A673 (cell line): Measurements from ENCODE around the gene RARRES2. TPM values are rescaled to one million over a fixed set of nuclear protein-coding genes. Genes with fewer than 3 reads are reported as not detected.

Experiments
- BruUV-seq: library from RNA; stranded (reverse); fragments of 400-500 nt; replicated peaks from 2 replicates; lab custom pipeline; 2021; lab: Mats Ljungman, UMichigan
- CTCF ChIA-PET: fragments of 300-600 bp; sonication (Branson Sonifier 250); formaldehyde crosslinking; loops from one replicate; lab custom pipeline; 2022; ENCODE audit warnings: antibody characterized with exemption; lab: Charles Lee
- POLR2A ChIA-PET: fragments of 300-600 bp; sonication (Branson Sonifier 250); formaldehyde crosslinking; loops from one replicate; lab custom pipeline; 2022; ENCODE audit warnings: antibody characterized with exemption; ENCODE audit not compliant: low non-redundant PET; lab: Charles Lee
- DNase-seq: peaks from one replicate; pipeline ENCODE4 v3.0.0-alpha.2; 2015; ENCODE audit warnings: low spot score
- H3K27ac ChIP-seq: fragments of 200-600 bp; sonication (generic); 2 replicates; pipeline ENCODE4 v1.5.1; 2016; ENCODE audit warnings: mixed run types, low read depth, mild to moderate bottlenecking, mixed read lengths, antibody characterized with exemption, low read length; ENCODE audit not compliant: poor library complexity, severe bottlenecking
- H3K27me3 ChIP-seq: fragments of 200-600 bp; sonication (generic); replicated peaks from 2 replicates; pipeline ENCODE4 v1.6.1; 2017; ENCODE audit warnings: mixed run types, low read depth, mild to moderate bottlenecking, mixed read lengths, antibody characterized with exemption, low read length; ENCODE audit not compliant: insufficient read depth, poor library complexity
- H3K36me3 ChIP-seq: fragments of 200-600 bp; sonication (generic); 2 replicates; pipeline ENCODE4 v1.6.1; 2016; ENCODE audit warnings: mixed run types, mild to moderate bottlenecking, mixed read lengths, antibody characterized with exemption, low read length; ENCODE audit not compliant: insufficient read depth, poor library complexity, severe bottlenecking
- H3K4me1 ChIP-seq: fragments of 200-600 bp; sonication (generic); 2 replicates; pipeline ENCODE4 v1.6.1; 2017; ENCODE audit warnings: mixed run types, mild to moderate bottlenecking, mixed read lengths, antibody characterized with exemption, low read length; ENCODE audit not compliant: insufficient read depth, poor library complexity, severe bottlenecking
- H3K4me3 ChIP-seq: fragments of 200-600 bp; sonication (generic); 2 replicates; pipeline ENCODE4 v1.5.1; 2016; ENCODE audit warnings: low read depth, mixed run types, mild to moderate bottlenecking, mixed read lengths, low read length; ENCODE audit not compliant: poor library complexity, severe bottlenecking
- H3K9me3 ChIP-seq: fragments of 200-600 bp; sonication (generic); 2 replicates; pipeline ENCODE4 v1.6.1; 2016; ENCODE audit warnings: mixed run types, low read depth, mild to moderate bottlenecking, mixed read lengths, antibody characterized with exemption, low read length; ENCODE audit not compliant: poor library complexity, severe bottlenecking
- EZH2 ChIP-seq: fragments of 200-600 bp; sonication (generic); IDR thresholded peaks from 2 replicates; pipeline ENCODE4 v1.6.1; 2017; ENCODE audit warnings: borderline replicate concordance, low read depth, mild to moderate bottlenecking, mixed read lengths, antibody characterized with exemption, low read length; ENCODE audit not compliant: poor library complexity, severe bottlenecking
- intact Hi-C: fragments of 100-400 bp; cut with micrococcal nuclease; formaldehyde crosslinking; loops from one replicate; pipeline ENCODE4 v1.10.0; 2022; ENCODE audit not compliant: unreplicated experiment
- total RNA-seq: library from RNA; stranded (reverse); gene quantifications from 2 replicates; pipeline ENCODE4 v1.2.3, GENCODE V29; 2021
- TF ChIP-seq, protein P1 (sequence below): fragments of 300-800, 200-600 bp; sonication (generic); conservative IDR thresholded peaks from 2 replicates; pipeline ENCODE4 v1.5.1; 2017; ENCODE audit warnings: low read depth, mild to moderate bottlenecking, antibody characterized with exemption, low read length, moderate library complexity, mixed read lengths

The RARRES2 gene
- total RNA-seq, 1 experiment from 2014 or later = not detected

DNA sequence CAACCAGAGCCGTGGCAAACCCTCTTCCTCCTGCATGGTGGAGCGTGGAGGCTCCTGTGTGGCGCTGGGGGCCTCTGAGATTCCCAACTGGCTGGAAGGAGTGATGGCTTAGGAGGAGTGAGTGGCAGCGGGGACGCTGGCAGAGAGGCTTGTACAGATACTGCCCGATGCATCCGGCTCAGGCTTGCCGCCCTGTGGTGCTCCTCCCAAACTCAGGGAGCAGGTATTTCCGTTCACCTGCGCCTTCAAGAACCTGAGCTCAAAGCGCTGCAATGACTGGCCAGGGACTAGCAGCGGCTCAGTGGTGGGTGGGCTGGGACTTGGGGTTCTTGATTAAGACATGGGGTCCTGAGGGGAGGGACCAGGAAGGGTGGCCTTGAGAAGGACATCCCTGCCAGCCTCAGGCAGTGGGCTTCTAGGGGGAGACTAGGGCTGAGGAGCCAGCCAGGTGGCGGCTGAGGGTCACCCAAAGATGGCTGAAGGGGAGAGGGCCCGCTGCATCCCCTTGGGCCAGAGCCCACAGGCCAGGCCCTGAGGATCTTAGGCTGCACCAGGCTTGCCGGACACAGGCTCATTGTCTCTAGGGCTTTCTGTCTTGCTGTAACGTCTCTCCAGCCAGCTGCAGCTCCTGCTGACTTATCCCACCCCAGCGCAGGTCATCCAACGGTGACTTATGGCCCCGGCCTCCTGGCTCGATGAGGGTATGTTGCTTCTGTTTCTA is 40.9 kb upstream of the RARRES2 start:
- CTCF ChIA-PET = no interaction called here
- peaks cover 18% of the 10 kb centered on the region for H3K4me1 ChIP-seq

DNA sequence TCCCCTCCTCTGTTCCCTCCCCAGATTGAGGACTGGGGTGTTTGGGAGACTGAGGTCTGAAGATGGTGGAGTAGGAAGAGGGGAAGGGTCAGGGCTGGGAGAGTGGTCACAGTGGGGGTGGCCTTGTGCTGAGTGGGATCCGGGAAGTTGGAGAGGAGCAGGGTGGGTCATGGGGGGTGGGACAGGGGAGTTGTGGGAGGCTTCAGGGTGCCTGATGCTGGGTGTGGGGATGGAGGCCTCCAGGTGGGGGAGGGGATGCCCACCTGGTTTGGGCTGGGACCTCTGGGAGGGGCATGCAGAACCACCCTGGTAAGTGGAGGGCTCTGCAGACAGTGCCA is 40.3 kb upstream of the RARRES2 start:
- intact Hi-C loops = no loop called here
- ChIA-PET CTCF (no interaction called here), POLR2A (no interaction called here)
- Histone ChIP-seq H3K27me3 (no peaks in the 10 kb centered on the region), H3K4me3 (no peak overlapping the region), H3K9me3 (no peaks in the 10 kb centered on the region), H3K36me3 (peaks cover 6% of the 10 kb centered on the region), H3K27ac (no peak overlapping the region), H3K4me1 (peaks cover 18% of the 10 kb centered on the region)
- no peak for TF ChIP-seq EZH2
- TF ChIP-seq, protein P1, sequence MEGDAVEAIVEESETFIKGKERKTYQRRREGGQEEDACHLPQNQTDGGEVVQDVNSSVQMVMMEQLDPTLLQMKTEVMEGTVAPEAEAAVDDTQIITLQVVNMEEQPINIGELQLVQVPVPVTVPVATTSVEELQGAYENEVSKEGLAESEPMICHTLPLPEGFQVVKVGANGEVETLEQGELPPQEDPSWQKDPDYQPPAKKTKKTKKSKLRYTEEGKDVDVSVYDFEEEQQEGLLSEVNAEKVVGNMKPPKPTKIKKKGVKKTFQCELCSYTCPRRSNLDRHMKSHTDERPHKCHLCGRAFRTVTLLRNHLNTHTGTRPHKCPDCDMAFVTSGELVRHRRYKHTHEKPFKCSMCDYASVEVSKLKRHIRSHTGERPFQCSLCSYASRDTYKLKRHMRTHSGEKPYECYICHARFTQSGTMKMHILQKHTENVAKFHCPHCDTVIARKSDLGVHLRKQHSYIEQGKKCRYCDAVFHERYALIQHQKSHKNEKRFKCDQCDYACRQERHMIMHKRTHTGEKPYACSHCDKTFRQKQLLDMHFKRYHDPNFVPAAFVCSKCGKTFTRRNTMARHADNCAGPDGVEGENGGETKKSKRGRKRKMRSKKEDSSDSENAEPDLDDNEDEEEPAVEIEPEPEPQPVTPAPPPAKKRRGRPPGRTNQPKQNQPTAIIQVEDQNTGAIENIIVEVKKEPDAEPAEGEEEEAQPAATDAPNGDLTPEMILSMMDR = no peak
- BruUV-seq = no TSS peak
- DNase-seq = no peak

More for the DNA sequence above, 40.9 kb upstream of the RARRES2 start:
- Histone ChIP-seq H3K27ac (no peak overlapping the region), H3K36me3 (peaks cover 6% of the 10 kb centered on the region), H3K4me3 (no peak overlapping the region), H3K9me3 (no peaks in the 10 kb centered on the region), H3K27me3 (no peaks in the 10 kb centered on the region)
- DNase-seq = no peak
- POLR2A ChIA-PET = no interaction called here
- no TSS peak for BruUV-seq
- intact Hi-C loops = no loop called here
- TF ChIP-seq EZH2 = no peak

DNA sequence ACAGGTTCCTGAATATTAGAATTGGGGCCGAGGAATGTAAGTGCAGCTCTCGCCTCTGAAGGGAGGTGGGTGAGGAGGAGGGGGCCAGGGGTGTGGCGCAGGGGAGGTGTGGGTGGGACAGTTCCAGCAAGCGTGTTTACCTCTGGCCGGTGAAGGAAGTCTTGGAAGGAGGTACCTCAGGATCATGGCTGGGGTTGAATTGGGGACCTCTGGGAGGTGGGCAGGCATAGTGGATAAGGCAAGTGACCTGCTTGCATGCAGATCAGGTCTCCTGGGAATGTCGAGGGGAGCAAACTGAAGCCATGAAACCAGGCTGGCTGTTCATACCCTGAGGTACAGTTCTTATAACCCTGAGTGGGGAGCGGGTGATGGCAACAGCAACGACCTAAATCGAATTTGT is 39.7 kb upstream of the RARRES2 start:
- no peak for DNase-seq
- H3K4me3 ChIP-seq = no peak overlapping the region
- H3K4me1 ChIP-seq = peaks cover 22% of the 10 kb centered on the region
- H3K27me3 ChIP-seq = no peaks in the 10 kb centered on the region
- intact Hi-C loops = no loop called here
- no peaks in the 10 kb centered on the region for H3K9me3 ChIP-seq
- peak overlapping the region; percentile 40 for H3K27ac ChIP-seq
- ChIA-PET POLR2A (no interaction called here), CTCF (no interaction called here)
- peaks cover 6% of the 10 kb centered on the region for H3K36me3 ChIP-seq
- no peak for TF ChIP-seq EZH2
- TF ChIP-seq, protein P1 = no peak
- no TSS peak for BruUV-seq

DNA sequence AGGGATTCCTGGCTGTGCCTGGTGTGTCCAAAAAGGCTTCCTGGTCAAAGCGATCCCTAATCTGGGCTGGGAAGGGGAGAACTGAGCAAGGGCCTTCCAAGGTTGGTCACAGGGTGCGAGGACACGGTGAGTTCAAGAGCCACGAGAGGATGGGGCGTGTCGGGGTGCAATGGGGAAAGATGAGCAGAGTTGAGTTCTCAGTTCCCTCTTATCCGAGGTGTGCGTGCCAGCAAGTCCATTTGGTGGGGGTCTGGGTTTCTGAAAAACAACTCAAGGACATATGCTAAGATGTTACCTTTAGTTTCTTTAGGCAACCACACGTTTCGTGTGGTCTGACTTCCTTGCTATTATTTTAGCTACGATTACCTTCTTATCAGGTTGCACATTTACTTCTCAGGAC is 39.0 kb upstream of the RARRES2 start:
- TF ChIP-seq EZH2 = no peak
- TF ChIP-seq, protein P1 = no peak
- POLR2A ChIA-PET = no interaction called here
- no TSS peak for BruUV-seq
- Histone ChIP-seq H3K27ac (no peak overlapping the region), H3K9me3 (no peaks in the 10 kb centered on the region), H3K36me3 (peaks cover 6% of the 10 kb centered on the region), H3K27me3 (no peaks in the 10 kb centered on the region), H3K4me3 (peak overlapping the region; percentile 83), H3K4me1 (peaks cover 27% of the 10 kb centered on the region)
- CTCF ChIA-PET = no interaction called here
- DNase-seq = no peak
- intact Hi-C loops = no loop called here
